Transverse colon (tissue), 4 donors: ENCODE data around the gene HOXB9.

Source experiments
- CTCF ChIP-seq, 5 experiments: fragments of 200-600 bp in 3 of 5; fragments of 450-650 bp in 2 of 5; sonication (generic) in 3 of 5; IDR thresholded peaks; 1 replicate in 2 of 5; 2 replicates in 3 of 5; pipeline ENCODE4 v1.5.1; 2016 to 2017; ENCODE audit warnings: antibody characterized with exemption in 5 of 5, inconsistent platforms in 3 of 5, mild to moderate bottlenecking in 2 of 5, moderate library complexity in 1 of 5
- EP300 ChIP-seq: sonication (generic); formaldehyde crosslinking; IDR thresholded peaks from one replicate; pipeline ENCODE4 v1.6.1; 2017; ENCODE audit warnings: antibody characterized with exemption, low read depth
- POLR2A ChIP-seq: fragments of 450-650 bp; IDR thresholded peaks from one replicate; pipeline ENCODE4 v1.6.1; 2016; ENCODE audit warnings: antibody characterized with exemption, mild to moderate bottlenecking, moderate library complexity
- POLR2AphosphoS5 ChIP-seq, 3 donors: sonication (generic); formaldehyde crosslinking; IDR thresholded peaks; one replicate each; pipeline ENCODE4 v1.6.1; 2016; ENCODE audit warnings: antibody characterized with exemption in 3 of 3

GRCh38 chr17:48589060-48589830 is 36.9 kb downstream of the HOXB9 start:
- no peak for TF ChIP-seq CTCF (IDR thresholded peaks at IDR 0.05)
- no peak for TF ChIP-seq EP300
- no peak for TF ChIP-seq POLR2A
- no peak for TF ChIP-seq POLR2AphosphoS5 (IDR thresholded peaks at IDR 0.05)
